Measurements from ENCODE around the gene RILPL2.
"Not testable (repeated sequence)": the region's sequence is repeated elsewhere in the genome, so short reads cannot be mapped to it uniquely, and the experiment has no call there.

The RILPL2 gene

GRCh38 chr12:123436017-123436964, at the start of gene RILPL2:
Gene RILPL2, minus strand, starts transcription at chr12:123436684. Its CDS starts 264 bp downstream, at chr12:123436420.
- Histone ChIP-seq H3K4me3 (peak within 1 kb of the TSS; percentile 70 to 98 (median 91)), H3K27me3 (no peaks in the 10 kb centered on the region), H3K9ac (peak within 1 kb of the TSS; percentile 91 to 97 (median 94)), H3K4me2 (peak within 1 kb of the TSS; percentile 79 to 97 (median 90)), H3K36me3 (peaks cover 7 to 40% (median 26%) of the 10 kb centered on the region in 11 experiments; a peak in 21 of 22 replicates), H4K20me1 (peaks cover 25 to 50% (median 45%) of the 10 kb centered on the region in 11 experiments; a peak in 21 of 22 replicates), H3K9me3 (replicated peaks in 1 of 11) (no peaks in the 10 kb centered on the region), H3K4me1 (peaks cover 44 to 74% (median 52%) of the 10 kb centered on the region in 10 experiments), H3K27ac (peak within 1 kb of the TSS; percentile 88 to 98 (median 94))
- peak in 1 of 11 experiments; percentile 22; a peak in 1 of 22 replicates for TF ChIP-seq Cebpa-rat (IDR thresholded peaks at IDR 0.05)

- H3K36me3 ChIP-seq = peaks cover 0 to 11% (median 0%) of the 10 kb centered on the region in 11 experiments; a peak in 1 of 22 replicates
- no peak for TF ChIP-seq Cebpa-rat (IDR thresholded peaks at IDR 0.05)
- H3K4me3 ChIP-seq = no peak overlapping the region
- no peaks in the 10 kb centered on the region for H3K9me3 ChIP-seq (replicated peaks in 1 of 11)
- peaks cover 0 to 17% (median 10%) of the 10 kb centered on the region in 11 experiments; a peak in 8 of 22 replicates for H3K27me3 ChIP-seq
- H3K9ac ChIP-seq = no peak overlapping the region
- H4K20me1 ChIP-seq = peaks cover 0 to 8% (median 0%) of the 10 kb centered on the region in 11 experiments; a peak in 4 of 22 replicates
- no peak overlapping the region for H3K4me2 ChIP-seq
- H3K27ac ChIP-seq = no peak overlapping the region
- peaks cover 9 to 29% (median 17%) of the 10 kb centered on the region in 10 experiments; a peak in 19 of 20 replicates for H3K4me1 ChIP-seq
Observed at GRCh38 chr12:123485756-123486155, 49.3 kb upstream of the RILPL2 start.

GRCh38 chr12:123483602-123484248, 47.2 kb upstream of the RILPL2 start:
- Histone ChIP-seq H3K9me3 (replicated peaks in 1 of 11) (no peaks in the 10 kb centered on the region), H4K20me1 (peaks cover 0 to 8% (median 0%) of the 10 kb centered on the region in 11 experiments; a peak in 4 of 22 replicates), H3K4me3 (no peak overlapping the region), H3K27me3 (peaks cover 0 to 17% (median 9%) of the 10 kb centered on the region in 11 experiments; a peak in 8 of 22 replicates), H3K4me2 (peak overlapping the region in 10 of 11 experiments; percentile 8 to 79 (median 66); a peak in 19 of 22 replicates), H3K27ac (no peak overlapping the region), H3K9ac (peak overlapping the region in 1 of 11 experiments; percentile 6; a peak in 1 of 22 replicates), H3K4me1 (peaks cover 9 to 18% (median 14%) of the 10 kb centered on the region in 10 experiments; a peak in 19 of 20 replicates), H3K36me3 (peaks cover 0 to 17% (median 0%) of the 10 kb centered on the region in 11 experiments; a peak in 3 of 22 replicates)
- TF ChIP-seq Cebpa-rat (IDR thresholded peaks at IDR 0.05) = no peak

- H3K4me3 ChIP-seq = no peak overlapping the region
- TF ChIP-seq Cebpa-rat (IDR thresholded peaks at IDR 0.05) = no peak
- no peak overlapping the region for H3K9ac ChIP-seq
- H3K4me1 ChIP-seq = peaks cover 9 to 23% (median 16%) of the 10 kb centered on the region in 10 experiments; a peak in 19 of 20 replicates
- H3K9me3 ChIP-seq (replicated peaks in 1 of 11) = no peaks in the 10 kb centered on the region
- no peak overlapping the region for H3K27ac ChIP-seq
- peaks cover 0 to 17% (median 9%) of the 10 kb centered on the region in 11 experiments; a peak in 8 of 22 replicates for H3K27me3 ChIP-seq
- H3K36me3 ChIP-seq = peaks cover 0 to 23% (median 0%) of the 10 kb centered on the region in 11 experiments; a peak in 4 of 22 replicates
- H4K20me1 ChIP-seq = peaks cover 0 to 8% (median 0%) of the 10 kb centered on the region in 11 experiments; a peak in 4 of 22 replicates
- H3K4me2 ChIP-seq = peak overlapping the region in 2 of 11 experiments; percentile 69 to 76; a peak in 2 of 22 replicates
Observed at GRCh38 chr12:123482876-123483275, 46.4 kb upstream of the RILPL2 start.

GRCh38 chr12:123481251-123481650, 44.8 kb upstream of the RILPL2 start:
- peaks cover 9 to 34% (median 19%) of the 10 kb centered on the region in 10 experiments; a peak in 19 of 20 replicates for H3K4me1 ChIP-seq
- not testable (repeated sequence) for H3K4me2 ChIP-seq; H3K9me3 ChIP-seq (replicated peaks in 1 of 11); H3K4me3 ChIP-seq; H4K20me1 ChIP-seq; H3K9ac ChIP-seq; H3K27ac ChIP-seq
- H3K36me3 ChIP-seq = peaks cover 0 to 39% (median 0%) of the 10 kb centered on the region in 11 experiments; a peak in 5 of 22 replicates
- H3K27me3 ChIP-seq = peaks cover 0 to 17% (median 9%) of the 10 kb centered on the region in 11 experiments; a peak in 8 of 22 replicates

GRCh38 chr12:123479442-123480180, 43.1 kb upstream of the RILPL2 start:
- H3K27me3 ChIP-seq = peaks cover 0 to 13% (median 6%) of the 10 kb centered on the region in 11 experiments; a peak in 8 of 22 replicates
- peaks cover 9 to 40% (median 19%) of the 10 kb centered on the region in 10 experiments; a peak in 19 of 20 replicates for H3K4me1 ChIP-seq
- no peak overlapping the region for H3K9ac ChIP-seq
- no peak overlapping the region for H3K4me2 ChIP-seq
- H3K9me3 ChIP-seq (replicated peaks in 1 of 11) = no peaks in the 10 kb centered on the region
- TF ChIP-seq Cebpa-rat (IDR thresholded peaks at IDR 0.05) = no peak
- H4K20me1 ChIP-seq = peaks cover 0 to 8% (median 0%) of the 10 kb centered on the region in 11 experiments; a peak in 4 of 22 replicates
- H3K36me3 ChIP-seq = peaks cover 0 to 51% (median 8%) of the 10 kb centered on the region in 11 experiments; a peak in 10 of 22 replicates
- H3K4me3 ChIP-seq = no peak overlapping the region
- H3K27ac ChIP-seq = no peak overlapping the region

- Histone ChIP-seq H3K27me3 (peaks cover 0 to 4% (median 0%) of the 10 kb centered on the region in 11 experiments; a peak in 5 of 22 replicates), H3K4me1 (peaks cover under 1 to 35% (median 12%) of the 10 kb centered on the region in 10 experiments; a peak in 18 of 20 replicates), H3K27ac (no peak overlapping the region), H4K20me1 (peaks cover 0 to 14% (median 0%) of the 10 kb centered on the region in 11 experiments; a peak in 4 of 22 replicates), H3K4me2 (no peak overlapping the region), H3K4me3 (no peak overlapping the region), H3K36me3 (peaks cover 0 to 59% (median 8%) of the 10 kb centered on the region in 11 experiments; a peak in 10 of 22 replicates), H3K9me3 (replicated peaks in 1 of 11) (no peaks in the 10 kb centered on the region), H3K9ac (no peak overlapping the region)
- TF ChIP-seq Cebpa-rat (IDR thresholded peaks at IDR 0.05) = no peak
Observed at GRCh38 chr12:123478762-123479161, 42.3 kb upstream of the RILPL2 start.
